HepG2 (cell line): ENCODE measurements around the gene HAGH. TPM values are rescaled to one million over a fixed set of nuclear protein-coding genes. Genes with fewer than 3 reads are reported as not detected.

Source experiments
- ATAC-seq: fragments of 200-7000 bp; cut with Tn5 transposase; 3 replicates; pipeline ENCODE4 v1.9.1; 2020; ENCODE audit warnings: mild to moderate bottlenecking, moderate library complexity
- BruUV-seq: library from RNA; stranded (reverse); fragments of 400-500 nt; replicated peaks from 2 replicates; lab custom pipeline; 2021; lab: Mats Ljungman, UMichigan
- CTCF ChIA-PET: fragments of 300-600 bp; formaldehyde crosslinking; extraction: SDS; loops from one replicate; lab custom pipeline; 2021; ENCODE audit warnings: low total read pairs, inconsistent platforms, low intra/inter-chr PET ratio; lab: Yijun Ruan, JAX
- POLR2A ChIA-PET: fragments of 350-600 bp; sonication (Branson Sonifier 250); formaldehyde crosslinking; loops from one replicate; lab custom pipeline; 2020; ENCODE audit warnings: antibody characterized with exemption, inconsistent platforms; lab: Yijun Ruan, JAX
- DNase-seq: peaks from one replicate; pipeline ENCODE4 v3.0.0-alpha.2; 2015; ENCODE audit warnings: low spot score
- FAIRE-seq: peaks from 3 replicates; lab custom pipeline; 2011; peaks lifted over from hg19 to GRCh38; lab: Jason Lieb, UNC
- H2AFZ ChIP-seq: one replicate; pipeline ENCODE4 v1.6.1; 2011; ENCODE audit warnings: low read length, inconsistent platforms
- H3K27ac ChIP-seq: fragments of 300-600 bp; 3 replicates; pipeline ENCODE4 v1.8.0; 2011; ENCODE audit warnings: mixed run types, mild to moderate bottlenecking, mixed read lengths, low read length, inconsistent platforms; ENCODE audit not compliant: insufficient read depth; ENCODE audit errors: extremely low read length
- H3K27me3 ChIP-seq, 2 experiments: fragments of 200-600 bp in 1 of 2; 2 replicates in 1 of 2; 3 replicates in 1 of 2; pipeline versions ENCODE4 v1.6.0 to v1.8.0; 2011; ENCODE audit warnings: low read length in 2 of 2, mild to moderate bottlenecking in 2 of 2, moderate library complexity in 2 of 2, inconsistent platforms in 1 of 2; ENCODE audit not compliant: insufficient read depth in 2 of 2, control insufficient read depth in 1 of 2
- H3K36me3 ChIP-seq, 2 experiments: fragments of 200-600 bp in 1 of 2; replicated peaks in 1 of 2; 2 replicates in 1 of 2; 3 replicates in 1 of 2; pipeline versions ENCODE4 v1.5.1 to v1.8.0; 2011; ENCODE audit warnings: low read length in 2 of 2, inconsistent platforms in 1 of 2; ENCODE audit not compliant: insufficient read depth in 2 of 2, control insufficient read depth in 1 of 2
- H3K4me1 ChIP-seq: 2 replicates; pipeline ENCODE4 v1.5.1; 2012; ENCODE audit warnings: low read length, inconsistent platforms; ENCODE audit not compliant: insufficient read depth
- H3K4me2 ChIP-seq: 2 replicates; pipeline ENCODE4 v1.6.0; 2011; ENCODE audit warnings: low read depth, low read length, inconsistent platforms
- H3K4me3 ChIP-seq, 3 experiments: fragments of 200-600 bp in 1 of 3; sonication (generic), shearing (Covaris generic) in 1 of 3; replicated peaks in 1 of 3; 2 replicates each; pipeline ENCODE4 v1.5.1; 2011 to 2016; ENCODE audit warnings: low read length in 3 of 3, inconsistent platforms in 2 of 3, low read depth in 2 of 3, mild to moderate bottlenecking in 2 of 3, control low read depth in 1 of 3, mixed read lengths in 1 of 3; ENCODE audit not compliant: insufficient read depth in 1 of 3
- H3K79me2 ChIP-seq: one replicate; pipeline ENCODE4 v1.6.1; 2011; ENCODE audit warnings: low read length, inconsistent platforms; ENCODE audit not compliant: insufficient read depth
- H3K9ac ChIP-seq: 2 replicates; pipeline ENCODE4 v1.6.0; 2011; ENCODE audit warnings: mild to moderate bottlenecking, low read depth, low read length, inconsistent platforms; ENCODE audit not compliant: insufficient read depth
- H3K9me3 ChIP-seq: 2 replicates; pipeline ENCODE4 v1.5.1; 2012; ENCODE audit warnings: mild to moderate bottlenecking, low read length
- H4K20me1 ChIP-seq: 2 replicates; pipeline ENCODE4 v1.6.0; 2011; ENCODE audit warnings: inconsistent platforms, mild to moderate bottlenecking, low read length, moderate library complexity; ENCODE audit not compliant: insufficient read depth
- HNRNPH1 ChIP-seq: fragments of 200-400 bp; formaldehyde crosslinking; optimal IDR thresholded peaks from 2 replicates; pipeline ENCODE3; 2017; ENCODE audit warnings: mild to moderate bottlenecking, low read depth, low read length
- JARID2 ChIP-seq: sonication (generic); formaldehyde crosslinking; IDR thresholded peaks from 2 replicates; pipeline ENCODE4 v1.8.1; 2023; ENCODE audit warnings: missing genetic modification reagents, inconsistent platforms; ENCODE audit not compliant: insufficient replicate concordance
- KAT8 ChIP-seq: IDR thresholded peaks from 2 replicates; pipeline ENCODE4 v1.6.1; 2016; ENCODE audit warnings: missing genetic modification reagents, missing compliant biosample characterization
- NFE2L1 ChIP-seq: sonication (generic); formaldehyde crosslinking; IDR thresholded peaks from 2 replicates; pipeline ENCODE4 v1.4.0; 2020; ENCODE audit warnings: missing genetic modification reagents, mild to moderate bottlenecking, borderline replicate concordance
- PAX8 ChIP-seq: sonication (generic); formaldehyde crosslinking; IDR thresholded peaks from 2 replicates; pipeline ENCODE4 v1.8.0; 2022; ENCODE audit warnings: mild to moderate bottlenecking, missing genetic modification reagents, borderline replicate concordance
- RBAK ChIP-seq: sonication (generic); formaldehyde crosslinking; IDR thresholded peaks from 2 replicates; pipeline ENCODE4 v1.5.1; 2020; ENCODE audit warnings: mild to moderate bottlenecking, missing genetic modification reagents
- RBM39 ChIP-seq: fragments of 200-400 bp; formaldehyde crosslinking; IDR thresholded peaks from one replicate; pipeline ENCODE4 v1.6.1; 2018; ENCODE audit warnings: antibody characterized with exemption, mild to moderate bottlenecking, low read depth, low read length; ENCODE audit not compliant: poor library complexity, severe bottlenecking
- SAFB2 ChIP-seq: sonication (generic); formaldehyde crosslinking; IDR thresholded peaks from 2 replicates; pipeline ENCODE4 v1.5.1; 2020; ENCODE audit warnings: missing genetic modification reagents, low read depth, mild to moderate bottlenecking, borderline replicate concordance
- SRSF1 ChIP-seq: fragments of 200-400 bp; formaldehyde crosslinking; optimal IDR thresholded peaks from 2 replicates; pipeline ENCODE3; 2017; ENCODE audit warnings: mild to moderate bottlenecking, low read depth, low read length, moderate library complexity
- ZC3H4 ChIP-seq: sonication (generic); formaldehyde crosslinking; IDR thresholded peaks from 2 replicates; pipeline ENCODE4 v1.4.0; 2020; ENCODE audit warnings: missing genetic modification reagents, borderline replicate concordance
- ZFP82 ChIP-seq: sonication (generic); formaldehyde crosslinking; IDR thresholded peaks from 2 replicates; pipeline ENCODE4 v1.5.1; 2020; ENCODE audit warnings: mild to moderate bottlenecking, missing genetic modification reagents, borderline replicate concordance
- ZNF124 ChIP-seq: sonication (generic); formaldehyde crosslinking; IDR thresholded peaks from 2 replicates; pipeline ENCODE4 v1.4.0; 2020; ENCODE audit warnings: missing genetic modification reagents
- ZNF274 ChIP-seq: sonication (generic); formaldehyde crosslinking; IDR thresholded peaks from 2 replicates; pipeline ENCODE4 v1.5.1; 2020; ENCODE audit warnings: mild to moderate bottlenecking, missing genetic modification reagents
- ZNF879 ChIP-seq: sonication (generic); formaldehyde crosslinking; IDR thresholded peaks from 2 replicates; pipeline ENCODE4 v1.8.1; 2023; ENCODE audit warnings: missing genetic modification reagents
- WGBS: methylation state at CpG from one replicate; pipeline ENCODE4 v1.1.6; 2017; ENCODE audit warnings: low lambda C conversion rate; 5-methylcytosine and 5-hydroxymethylcytosine counted together
- in situ Hi-C: cut with HindIII; loops from 2 replicates; pipeline ENCODE4 v1.10.0; 2017; ENCODE audit warnings: low pct_unique_long_range_greater_than_20kb; ENCODE audit not compliant: extremely low pct_ligation_motif_present
- intact Hi-C: fragments of 100-400 bp; cut with micrococcal nuclease; formaldehyde crosslinking; loops from one replicate; pipeline ENCODE4 v1.10.0; 2022; ENCODE audit not compliant: unreplicated experiment
- polyA plus RNA-seq, 8 experiments: library from polyadenylated mRNA; depleted of rRNA in 3 of 8; stranded (reverse) in 7 of 8; unstranded in 1 of 8; fragments of >200 nt; fragmentation: Illumina TruSeq in 4 of 8; extraction: Trizol in 4 of 8; gene quantifications; 2 replicates each; pipeline versions ENCODE4 v1.2.1 to v1.2.3, GENCODE V29; 2011 to 2016; ENCODE audit warnings: low read depth in 4 of 8, missing spikeins in 1 of 8, mixed read lengths in 1 of 8; ENCODE audit not compliant: insufficient read depth in 1 of 8
- total RNA-seq, 5 experiments: library from RNA; depleted of rRNA; stranded (reverse); fragments of >200 nt; fragmentation: Illumina TruSeq; extraction: Trizol; gene quantifications; 2 replicates each; pipeline ENCODE4 v1.2.3, GENCODE V29; 2016; ENCODE audit warnings: low read depth in 1 of 5
- TF ChIP-seq, protein P1 (sequence below): sonication (generic); formaldehyde crosslinking; IDR thresholded peaks from 2 replicates; pipeline ENCODE4 v1.8.0; 2023; ENCODE audit warnings: mild to moderate bottlenecking, missing genetic modification reagents
- TF ChIP-seq, protein P2 (sequence below): sonication (generic); formaldehyde crosslinking; IDR thresholded peaks from 2 replicates; pipeline ENCODE4 v1.4.0; 2020; ENCODE audit warnings: missing genetic modification reagents
- TF ChIP-seq, protein P3 (sequence below): sonication (generic); formaldehyde crosslinking; IDR thresholded peaks from 2 replicates; pipeline ENCODE4 v1.4.0; 2020; ENCODE audit warnings: missing genetic modification reagents
- TF ChIP-seq, protein P4 (sequence below): sonication (generic); formaldehyde crosslinking; IDR thresholded peaks from 2 replicates; pipeline ENCODE4 v1.4.0; 2020; ENCODE audit warnings: missing genetic modification reagents, borderline replicate concordance

The HAGH gene
- total and polyA plus RNA-seq, 2 of the 13 experiments (the other 11 are each of a cell fraction or from before 2014, with no cell fraction given) = 70.4 to 95.4 TPM

DNA sequence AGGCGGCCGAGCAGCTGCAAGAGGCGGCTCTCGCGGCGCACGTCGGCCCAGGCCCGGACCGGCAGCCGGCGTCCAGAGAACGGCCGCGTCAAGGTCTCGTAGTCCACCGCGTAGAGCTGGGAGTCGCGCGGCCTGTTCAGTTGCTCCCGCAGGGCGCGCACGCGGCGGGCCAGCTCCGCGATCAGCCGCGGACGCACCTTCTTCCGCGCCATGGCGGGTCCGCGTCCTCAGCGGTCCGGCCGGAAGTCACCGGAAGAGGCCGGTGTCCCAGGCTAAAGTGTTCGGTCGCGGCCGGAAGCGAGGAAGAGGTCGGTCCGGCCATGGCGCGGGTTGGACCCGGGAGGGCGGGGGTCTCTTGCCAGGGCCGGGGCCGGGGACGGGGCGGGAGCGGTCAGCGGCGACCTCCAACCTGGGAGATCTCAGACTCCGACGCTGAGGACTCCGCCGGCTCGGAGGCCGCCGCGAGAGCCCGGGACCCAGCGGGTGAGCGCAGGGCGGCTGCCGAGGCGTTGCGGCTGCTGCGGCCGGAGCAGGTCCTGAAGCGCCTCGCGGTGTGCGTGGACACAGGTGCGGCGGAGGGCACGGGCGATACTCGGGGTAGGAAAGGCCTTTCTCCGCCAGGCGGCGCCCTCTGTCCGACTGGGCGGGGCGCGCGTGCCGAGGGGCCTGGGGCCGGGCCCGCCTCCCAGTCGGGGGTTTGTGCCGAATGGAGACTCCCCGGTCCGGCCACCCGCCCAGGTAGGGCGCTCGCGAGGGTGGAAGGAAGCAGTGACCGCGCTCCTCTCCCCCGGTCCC is 53.5 kb downstream of the HAGH start, which contains the start of gene MRPS34:
MRPS34 (minus strand) TSS at position 227 of the 795 bp plus-strand sequence; CDS start at position 212, 15 bp downstream.
- Histone ChIP-seq H2AFZ (no peak within 1 kb of the TSS), H3K4me1 (peaks cover 12% of the 10 kb centered on the region), H4K20me1 (no peaks in the 10 kb centered on the region), H3K4me2 (peak within 1 kb of the TSS; percentile 91), H3K9me3 (no peaks in the 10 kb centered on the region), H3K4me3 (peak within 1 kb of the TSS; percentile 94 to 96 (median 95)), H3K27ac (peak within 1 kb of the TSS; percentile 90), H3K9ac (peak within 1 kb of the TSS; percentile 99), H3K27me3 (no peaks in the 10 kb centered on the region; a peak in 2 of 5 replicates), H3K79me2 (peaks cover 30% of the 10 kb centered on the region), H3K36me3 (peaks cover 6 to 22% of the 10 kb centered on the region in 2 experiments; a peak in 4 of 5 replicates)
- ChIA-PET CTCF (interaction anchor here (1.8 to 2.2 kb wide), 2 partner anchors 40 to 51 kb away, joined by 9 to 11 read pairs; no protein-coding TSS in a partner anchor), POLR2A (interaction anchor here (0.8 to 1.9 kb wide), 14 partner anchors 10 to 192 kb away, joined by 3 to 38 read pairs (median 4); partner anchors contain the start of genes FAHD1, HAGH, IGFALS and JPT2)
- FAIRE-seq = no peak
- BruUV-seq = TSS peak; percentile 48
- WGBS = 0% methylated on average over 1 of the region's 108 CpGs
- intact Hi-C loops (loop anchor here (5.0 kb wide), 1 partner anchor 39 kb away; no protein-coding TSS in a partner anchor), in situ Hi-C loops (no loop called here)
- peak; percentile 70 for ATAC-seq
- peak; percentile 78 for DNase-seq
- no peak for TF ChIP-seq HNRNPH1
- no peak for TF ChIP-seq SRSF1
- TF ChIP-seq, protein P1, sequence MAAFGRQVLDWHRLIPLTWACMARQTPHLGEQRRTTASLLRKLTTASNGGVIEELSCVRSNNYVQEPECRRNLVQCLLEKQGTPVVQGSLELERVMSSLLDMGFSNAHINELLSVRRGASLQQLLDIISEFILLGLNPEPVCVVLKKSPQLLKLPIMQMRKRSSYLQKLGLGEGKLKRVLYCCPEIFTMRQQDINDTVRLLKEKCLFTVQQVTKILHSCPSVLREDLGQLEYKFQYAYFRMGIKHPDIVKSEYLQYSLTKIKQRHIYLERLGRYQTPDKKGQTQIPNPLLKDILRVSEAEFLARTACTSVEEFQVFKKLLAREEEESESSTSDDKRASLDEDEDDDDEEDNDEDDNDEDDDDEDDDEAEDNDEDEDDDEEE = peak; percentile 31; the same call in 1 of the 2 replicates
- TF ChIP-seq SAFB2 (CRISPR knock-in tag) = peak; percentile 86; the same call in 1 of the 2 replicates
- TF ChIP-seq, protein P2, sequence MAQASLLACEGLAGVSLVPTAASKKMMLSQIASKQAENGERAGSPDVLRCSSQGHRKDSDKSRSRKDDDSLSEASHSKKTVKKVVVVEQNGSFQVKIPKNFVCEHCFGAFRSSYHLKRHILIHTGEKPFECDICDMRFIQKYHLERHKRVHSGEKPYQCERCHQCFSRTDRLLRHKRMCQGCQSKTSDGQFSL (CRISPR knock-in tag) = no peak
- TF ChIP-seq RBM39 = peak; percentile 39
- TF ChIP-seq ZNF879 = peak; percentile 81
- TF ChIP-seq, protein P3, sequence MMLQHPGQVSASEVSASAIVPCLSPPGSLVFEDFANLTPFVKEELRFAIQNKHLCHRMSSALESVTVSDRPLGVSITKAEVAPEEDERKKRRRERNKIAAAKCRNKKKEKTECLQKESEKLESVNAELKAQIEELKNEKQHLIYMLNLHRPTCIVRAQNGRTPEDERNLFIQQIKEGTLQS (CRISPR knock-in tag) = no peak
- no peak for TF ChIP-seq ZC3H4
- TF ChIP-seq ZNF124 = peak; percentile 57; the same call in 1 of the 2 replicates
- peak; percentile 68; the same call in 1 of the 2 replicates for TF ChIP-seq ZNF274 (CRISPR knock-in tag)
- TF ChIP-seq, protein P4, sequence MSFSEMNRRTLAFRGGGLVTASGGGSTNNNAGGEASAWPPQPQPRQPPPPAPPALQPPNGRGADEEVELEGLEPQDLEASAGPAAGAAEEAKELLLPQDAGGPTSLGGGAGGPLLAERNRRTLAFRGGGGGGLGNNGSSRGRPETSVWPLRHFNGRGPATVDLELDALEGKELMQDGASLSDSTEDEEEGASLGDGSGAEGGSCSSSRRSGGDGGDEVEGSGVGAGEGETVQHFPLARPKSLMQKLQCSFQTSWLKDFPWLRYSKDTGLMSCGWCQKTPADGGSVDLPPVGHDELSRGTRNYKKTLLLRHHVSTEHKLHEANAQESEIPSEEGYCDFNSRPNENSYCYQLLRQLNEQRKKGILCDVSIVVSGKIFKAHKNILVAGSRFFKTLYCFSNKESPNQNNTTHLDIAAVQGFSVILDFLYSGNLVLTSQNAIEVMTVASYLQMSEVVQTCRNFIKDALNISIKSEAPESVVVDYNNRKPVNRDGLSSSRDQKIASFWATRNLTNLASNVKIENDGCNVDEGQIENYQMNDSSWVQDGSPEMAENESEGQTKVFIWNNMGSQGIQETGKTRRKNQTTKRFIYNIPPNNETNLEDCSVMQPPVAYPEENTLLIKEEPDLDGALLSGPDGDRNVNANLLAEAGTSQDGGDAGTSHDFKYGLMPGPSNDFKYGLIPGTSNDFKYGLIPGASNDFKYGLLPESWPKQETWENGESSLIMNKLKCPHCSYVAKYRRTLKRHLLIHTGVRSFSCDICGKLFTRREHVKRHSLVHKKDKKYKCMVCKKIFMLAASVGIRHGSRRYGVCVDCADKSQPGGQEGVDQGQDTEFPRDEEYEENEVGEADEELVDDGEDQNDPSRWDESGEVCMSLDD (CRISPR knock-in tag) = peak; percentile 73; the same call in 1 of the 2 replicates
- TF ChIP-seq PAX8 = 0 out of 2 replicates have a peak, but pooled peaks have one; percentile 46
- TF ChIP-seq KAT8 = peak; percentile 94
- TF ChIP-seq NFE2L1 (CRISPR knock-in tag) = no peak; the same call in 1 of the 2 replicates
- TF ChIP-seq JARID2 = no peak
- no peak for TF ChIP-seq RBAK (CRISPR knock-in tag)
- TF ChIP-seq ZFP82 = 0 out of 2 replicates have a peak, but pooled peaks have one; percentile 63
